H1 (cell line): ENCODE measurements around the gene SMURF2. TPM values are rescaled to one million over a fixed set of nuclear protein-coding genes. Genes with fewer than 3 reads are reported as not detected.

Source experiments
- TAF1 ChIP-seq: IDR thresholded peaks from 2 replicates; pipeline ENCODE4 v1.6.1; 2011; ENCODE audit warnings: mild to moderate bottlenecking, low read depth, low read length
- polyA plus RNA-seq, 7 experiments: library from polyadenylated mRNA; depleted of rRNA in 3 of 7; stranded (reverse) in 5 of 7; unstranded in 2 of 7; fragments of >200 nt in 5 of 7; fragments of 200-250 nt in 2 of 7; gene quantifications; 1 replicate in 5 of 7; 2 replicates in 1 of 7; 4 replicates in 1 of 7; pipeline versions ENCODE4 v1.2.1 to v1.2.3, GENCODE V29; 2011 to 2013; ENCODE audit warnings: missing spikeins in 2 of 7, mixed read lengths in 2 of 7
- total RNA-seq: library from RNA; stranded (reverse); fragmentation: NEBNext Ultra II Directional; extraction: Animal tissue kit (Norgen Biotek cat#: 25700); gene quantifications from 2 replicates; pipeline ENCODE4 v1.2.1, GENCODE V29; 2021

SMURF2 gene
- total and polyA plus RNA-seq, 2 of the 8 experiments (the other 6 are each of a cell fraction or from before 2014, with no cell fraction given): 7.2 to 29.2 TPM

DNA sequence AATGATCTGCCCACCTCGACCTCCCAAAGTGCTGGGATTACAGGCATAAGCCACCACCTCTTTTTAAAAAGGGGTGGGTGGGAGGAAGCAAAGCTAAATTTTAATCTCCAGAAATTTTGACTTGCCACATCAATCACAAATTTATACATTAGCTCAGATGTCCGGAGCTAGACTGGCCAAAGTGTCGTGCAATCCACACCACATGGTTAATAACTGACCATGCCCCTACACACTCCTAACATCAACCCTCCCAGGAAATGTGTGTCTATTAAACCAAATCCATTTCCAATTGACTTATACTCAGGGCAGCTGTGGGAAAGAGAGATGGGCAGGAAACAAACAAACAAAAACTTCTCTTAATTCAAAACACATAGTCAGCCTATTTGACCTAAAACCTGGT is 29.9 kb downstream of the SMURF2 start (continued):
- TF ChIP-seq TAF1: no peak
